Measurements from ENCODE around the gene C1QTNF9. TPM values are rescaled to one million over a fixed set of nuclear protein-coding genes. Genes with fewer than 3 reads are reported as not detected.
"Not testable (repeated sequence)": the region's sequence is repeated elsewhere in the genome, so short reads cannot be mapped to it uniquely, and the experiment has no call there.

The C1QTNF9 gene
- total RNA-seq, 1 donor from 2014 or later = not detected

DNA sequence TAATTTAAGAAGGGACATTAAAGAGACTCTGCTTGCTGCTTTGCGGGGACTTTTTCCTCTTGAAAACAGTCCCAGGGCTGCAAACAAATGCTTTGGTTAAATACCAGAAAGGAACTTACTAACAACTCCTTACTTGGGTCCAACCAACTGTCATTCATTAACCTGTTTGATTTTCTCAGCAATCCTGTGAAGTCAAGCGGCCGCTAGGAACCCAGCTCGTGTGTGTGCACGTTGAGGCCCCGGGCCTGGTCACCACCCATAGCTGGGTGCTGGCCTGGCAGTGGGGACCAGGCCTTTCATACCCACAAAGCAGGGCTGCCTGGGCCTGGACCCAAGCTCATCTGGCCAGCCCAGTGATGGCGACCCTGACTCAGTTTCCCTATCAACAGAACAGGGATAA is 50.7 kb downstream of the C1QTNF9 start:
- Mint-ChIP-seq H3K9me3 (no peaks in the 10 kb centered on the region), H3K4me1 (no peaks in the 10 kb centered on the region), H3K36me3 (ENCODE audit: low read depth) (no peaks in the 10 kb centered on the region), H3K27me3 (ENCODE audit: low read depth) (no peaks in the 10 kb centered on the region), H3K27ac (ENCODE audit: unreplicated experiment) (no peak overlapping the region), H3K4me3 (no peak overlapping the region)
- no peak for DNase-seq (ENCODE audit: low read depth, low spot score)
- TF ChIP-seq CTCF (conservative IDR thresholded peaks at IDR 0.05) = no peak

DNA sequence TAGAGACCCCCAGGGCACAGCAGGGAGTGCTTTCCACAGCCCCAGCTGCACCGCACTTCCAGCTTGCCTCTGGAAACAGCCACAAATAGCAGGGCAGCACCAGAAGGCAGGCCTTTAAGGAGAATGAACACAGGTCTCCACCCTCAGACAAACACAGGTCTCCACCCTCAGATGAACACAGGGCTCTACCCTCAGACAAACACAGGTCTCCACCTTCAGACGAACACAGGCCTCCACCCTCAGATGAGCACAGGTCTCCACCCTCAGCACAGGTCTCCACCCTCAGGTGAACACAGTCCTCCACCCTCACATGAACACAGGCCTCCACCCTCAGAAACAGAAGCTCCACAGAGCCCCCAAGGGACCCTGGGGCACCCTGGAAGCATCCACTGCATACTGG is 51.7 kb downstream of the C1QTNF9 start:
- TF ChIP-seq CTCF (conservative IDR thresholded peaks at IDR 0.05) = no peak
- no peaks in the 10 kb centered on the region for H3K27me3 Mint-ChIP-seq (ENCODE audit: low read depth)

GRCh38 chr13:24361852-24362366 is 52.5 kb downstream of the C1QTNF9 start:
- TF ChIP-seq CTCF (conservative IDR thresholded peaks at IDR 0.05) = no peak
- no peak for DNase-seq (ENCODE audit: low read depth, low spot score)
- H3K4me1 Mint-ChIP-seq = no peaks in the 10 kb centered on the region
- no peaks in the 10 kb centered on the region for H3K36me3 Mint-ChIP-seq (ENCODE audit: low read depth)
- no peaks in the 10 kb centered on the region for H3K9me3 Mint-ChIP-seq
- H3K27me3 Mint-ChIP-seq (ENCODE audit: low read depth) = no peaks in the 10 kb centered on the region
- H3K27ac Mint-ChIP-seq (ENCODE audit: unreplicated experiment) = no peak overlapping the region
- no peak overlapping the region for H3K4me3 Mint-ChIP-seq

More for the DNA sequence above, 51.7 kb downstream of the C1QTNF9 start:
- H3K4me3 Mint-ChIP-seq = no peak overlapping the region
- H3K4me1 Mint-ChIP-seq = no peaks in the 10 kb centered on the region
- DNase-seq (ENCODE audit: low read depth, low spot score) = no peak
- no peaks in the 10 kb centered on the region for H3K9me3 Mint-ChIP-seq
- peak overlapping the region; percentile 62 for H3K27ac Mint-ChIP-seq (ENCODE audit: unreplicated experiment)
- H3K36me3 Mint-ChIP-seq (ENCODE audit: low read depth) = no peaks in the 10 kb centered on the region

- Mint-ChIP-seq H3K27ac (ENCODE audit: unreplicated experiment) (peak overlapping the region; percentile 43), H3K4me1 (no peaks in the 10 kb centered on the region), H3K9me3 (no peaks in the 10 kb centered on the region), H3K4me3 (no peak overlapping the region), H3K27me3 (ENCODE audit: low read depth) (no peaks in the 10 kb centered on the region), H3K36me3 (ENCODE audit: low read depth) (no peaks in the 10 kb centered on the region)
- no peak for DNase-seq (ENCODE audit: low read depth, low spot score)
- TF ChIP-seq CTCF (conservative IDR thresholded peaks at IDR 0.05) = no peak
Observed at GRCh38 chr13:24362435-24362952, 53.1 kb downstream of the C1QTNF9 start.

DNA sequence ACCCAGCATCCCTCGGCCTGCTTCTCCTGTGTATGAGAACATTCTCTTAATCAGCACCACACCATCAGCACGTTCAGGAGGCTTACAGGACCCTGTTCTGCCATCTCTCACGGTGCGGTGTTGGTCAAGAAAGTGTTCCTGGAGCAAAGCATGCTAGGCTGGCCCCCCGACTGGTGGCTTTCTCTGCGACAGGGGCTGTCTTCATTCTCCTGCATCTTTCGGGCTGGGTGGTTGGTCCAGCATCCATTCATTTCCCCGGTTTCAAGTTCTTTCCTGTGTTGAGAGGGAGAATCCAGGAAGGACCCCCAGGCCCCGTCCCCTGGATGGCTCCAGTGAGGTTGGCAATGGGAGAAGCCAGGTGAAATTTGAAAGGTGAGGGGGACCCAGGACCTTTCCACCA is 55.8 kb downstream of the C1QTNF9 start:
- DNase-seq (ENCODE audit: low read depth, low spot score) = no peak
- Mint-ChIP-seq H3K36me3 (ENCODE audit: low read depth) (no peaks in the 10 kb centered on the region), H3K9me3 (no peaks in the 10 kb centered on the region), H3K4me3 (no peak overlapping the region), H3K27ac (ENCODE audit: unreplicated experiment) (no peak overlapping the region), H3K4me1 (no peaks in the 10 kb centered on the region), H3K27me3 (ENCODE audit: low read depth) (no peaks in the 10 kb centered on the region)
- TF ChIP-seq CTCF (conservative IDR thresholded peaks at IDR 0.05) = no peak

GRCh38 chr13:24366315-24366714 is 56.9 kb downstream of the C1QTNF9 start:
- not testable (repeated sequence) for H3K9me3 Mint-ChIP-seq; H3K4me1 Mint-ChIP-seq; H3K4me3 Mint-ChIP-seq; H3K27me3 Mint-ChIP-seq (ENCODE audit: low read depth); H3K36me3 Mint-ChIP-seq (ENCODE audit: low read depth); H3K27ac Mint-ChIP-seq (ENCODE audit: unreplicated experiment); DNase-seq (ENCODE audit: low read depth, low spot score)

DNA sequence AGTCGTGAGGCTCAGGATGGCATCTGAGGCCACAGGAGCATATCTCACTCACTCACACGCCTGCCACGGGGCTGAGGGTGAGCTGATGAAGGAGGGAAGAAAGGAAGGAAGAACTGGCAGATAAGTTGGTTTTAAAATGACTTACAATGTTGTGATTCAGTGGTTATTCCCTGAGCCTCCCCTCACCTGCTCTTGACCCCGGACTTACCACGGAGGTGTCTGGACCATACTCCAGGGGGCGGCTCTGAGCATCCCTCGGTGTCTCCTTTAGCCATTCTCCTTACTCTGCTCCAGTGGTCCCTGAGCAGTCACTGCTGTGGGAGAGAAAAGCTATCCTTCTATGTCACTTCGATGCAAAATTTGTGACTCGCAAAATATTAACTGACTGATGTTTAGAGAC is 61.9 kb downstream of the C1QTNF9 start:
- DNase-seq (ENCODE audit: low read depth, low spot score); H3K9me3 Mint-ChIP-seq; H3K27me3 Mint-ChIP-seq (ENCODE audit: low read depth); H3K27ac Mint-ChIP-seq (ENCODE audit: unreplicated experiment); H3K36me3 Mint-ChIP-seq (ENCODE audit: low read depth); H3K4me3 Mint-ChIP-seq; H3K4me1 Mint-ChIP-seq: not testable (repeated sequence)
